Uterus (tissue), 4 donors: ENCODE data around the gene KIF14. TPM values are rescaled to one million over a fixed set of nuclear protein-coding genes. Genes with fewer than 3 reads are reported as not detected.
A peak's percentile ranks its signal among the peaks of the same experiment; 100 is the strongest.

ENCODE experiments used
- DNase-seq, 2 donors: peaks; one replicate each; pipeline ENCODE4 v3.0.0-alpha.2; 2019 to 2020
- H3K27ac ChIP-seq, 2 donors: fragments of 200-600 bp; sonication (generic); 1 replicate in 1 of 2; 2 replicates in 1 of 2; pipeline ENCODE4 v1.5.1; 2016 to 2018
- H3K27me3 ChIP-seq, 2 donors: fragments of 200-600 bp; sonication (generic); one replicate each; pipeline ENCODE4 v1.5.1; 2018 to 2019; ENCODE audit warnings: control low read depth in 1 of 2
- H3K36me3 ChIP-seq, 2 donors: fragments of 200-600 bp; sonication (generic); one replicate each; pipeline ENCODE4 v1.5.1; 2019; ENCODE audit warnings: control low read depth in 1 of 2
- H3K4me1 ChIP-seq, 2 donors: fragments of 200-600 bp; sonication (generic); one replicate each; pipeline ENCODE4 v1.5.1; 2018 to 2019; ENCODE audit warnings: control low read depth in 1 of 2
- H3K4me3 ChIP-seq, 2 donors: fragments of 200-600 bp; sonication (generic); 1 replicate in 1 of 2; 2 replicates in 1 of 2; pipeline ENCODE4 v1.5.1; 2018 to 2019; ENCODE audit warnings: mild to moderate bottlenecking in 1 of 2
- H3K9me3 ChIP-seq, 2 donors: fragments of 200-600 bp; sonication (generic); one replicate each; pipeline ENCODE4 v1.5.1; 2019; ENCODE audit warnings: control low read depth in 1 of 2
- CTCF ChIP-seq, 4 experiments: fragments of 200-600 bp in 2 of 4; fragments of 450-650 bp in 2 of 4; sonication (generic) in 2 of 4; IDR thresholded peaks; one replicate each; pipeline ENCODE4 v1.5.1; 2016 to 2019; ENCODE audit warnings: antibody characterized with exemption in 4 of 4, mild to moderate bottlenecking in 2 of 4, moderate library complexity in 1 of 4
- POLR2A ChIP-seq, 2 donors: fragments of 450-650 bp; IDR thresholded peaks; one replicate each; pipeline ENCODE4 v1.6.1; 2016; ENCODE audit warnings: antibody characterized with exemption in 2 of 2, mild to moderate bottlenecking in 1 of 2, moderate library complexity in 1 of 2
- intact Hi-C: fragments of 100-400 bp; cut with DNase I; formaldehyde crosslinking; loops from one replicate; pipeline ENCODE4 v1.15.1; 2023; ENCODE audit warnings: low total_unique reads
- total RNA-seq, 4 donors: library from RNA; depleted of rRNA in 3 of 4; stranded (reverse); fragments of >200 nt in 3 of 4; gene quantifications; one replicate each; pipeline versions ENCODE4 v1.1.0 to v1.2.4, GENCODE V29; 2014 to 2023
- donor health status: DM: yes; HTN: yes; CAD: no.

Gene KIF14
- total RNA-seq, 4 donors from 2014 or later: under 0.01 to 9.2 (median 0.15) TPM; not detected in 1

- H3K27ac ChIP-seq: peak overlapping the region; percentile 33 to 67
- no peak for DNase-seq
- no peak overlapping the region for H3K4me3 ChIP-seq
- H3K4me1 ChIP-seq: no peaks in the 10 kb centered on the region
- intact Hi-C loops: no loop called here
- H3K9me3 ChIP-seq: no peaks in the 10 kb centered on the region
- no peak for TF ChIP-seq CTCF (IDR thresholded peaks at IDR 0.05)
- H3K36me3 ChIP-seq: no peaks in the 10 kb centered on the region
- H3K27me3 ChIP-seq: no peaks in the 10 kb centered on the region
Observed at GRCh38 chr1:200665861-200666260, 45.3 kb upstream of the KIF14 start.

GRCh38 chr1:200660719-200661118, 40.2 kb upstream of the KIF14 start:
- no peak overlapping the region for H3K27ac ChIP-seq
- intact Hi-C loops: no loop called here
- no peaks in the 10 kb centered on the region for H3K4me1 ChIP-seq
- TF ChIP-seq CTCF (IDR thresholded peaks at IDR 0.05) (no peak), POLR2A (IDR thresholded peaks at IDR 0.05) (no peak)
- DNase-seq: peak; percentile 29 to 57
- no peaks in the 10 kb centered on the region for H3K36me3 ChIP-seq
- no peaks in the 10 kb centered on the region for H3K27me3 ChIP-seq
- H3K9me3 ChIP-seq: no peaks in the 10 kb centered on the region
- no peak overlapping the region for H3K4me3 ChIP-seq

GRCh38 chr1:200659269-200659668, 38.7 kb upstream of the KIF14 start:
- Histone ChIP-seq H3K27ac (no peak overlapping the region), H3K4me1 (no peaks in the 10 kb centered on the region), H3K4me3 (no peak overlapping the region), H3K9me3 (no peaks in the 10 kb centered on the region), H3K27me3 (no peaks in the 10 kb centered on the region), H3K36me3 (no peaks in the 10 kb centered on the region)
- no peak for DNase-seq
- TF ChIP-seq CTCF (IDR thresholded peaks at IDR 0.05) (no peak), POLR2A (IDR thresholded peaks at IDR 0.05) (no peak)
- intact Hi-C loops: no loop called here

- no peaks in the 10 kb centered on the region for H3K36me3 ChIP-seq
Observed at GRCh38 chr1:200658037-200658818, 37.7 kb upstream of the KIF14 start.

More at GRCh38 chr1:200658037-200658818, 37.7 kb upstream of the KIF14 start:
- Histone ChIP-seq H3K9me3 (no peaks in the 10 kb centered on the region), H3K4me1 (no peaks in the 10 kb centered on the region), H3K4me3 (no peak overlapping the region), H3K27ac (no peak overlapping the region), H3K27me3 (no peaks in the 10 kb centered on the region)
- intact Hi-C loops: no loop called here
- TF ChIP-seq CTCF (IDR thresholded peaks at IDR 0.05): no peak
- TF ChIP-seq POLR2A (IDR thresholded peaks at IDR 0.05): no peak
- DNase-seq: no peak
